ENCODE measurements around the gene FBXO28.

GRCh38 chr1:224180783-224181452, 67.0 kb downstream of the FBXO28 start:
- TF ChIP-seq, protein P1, sequence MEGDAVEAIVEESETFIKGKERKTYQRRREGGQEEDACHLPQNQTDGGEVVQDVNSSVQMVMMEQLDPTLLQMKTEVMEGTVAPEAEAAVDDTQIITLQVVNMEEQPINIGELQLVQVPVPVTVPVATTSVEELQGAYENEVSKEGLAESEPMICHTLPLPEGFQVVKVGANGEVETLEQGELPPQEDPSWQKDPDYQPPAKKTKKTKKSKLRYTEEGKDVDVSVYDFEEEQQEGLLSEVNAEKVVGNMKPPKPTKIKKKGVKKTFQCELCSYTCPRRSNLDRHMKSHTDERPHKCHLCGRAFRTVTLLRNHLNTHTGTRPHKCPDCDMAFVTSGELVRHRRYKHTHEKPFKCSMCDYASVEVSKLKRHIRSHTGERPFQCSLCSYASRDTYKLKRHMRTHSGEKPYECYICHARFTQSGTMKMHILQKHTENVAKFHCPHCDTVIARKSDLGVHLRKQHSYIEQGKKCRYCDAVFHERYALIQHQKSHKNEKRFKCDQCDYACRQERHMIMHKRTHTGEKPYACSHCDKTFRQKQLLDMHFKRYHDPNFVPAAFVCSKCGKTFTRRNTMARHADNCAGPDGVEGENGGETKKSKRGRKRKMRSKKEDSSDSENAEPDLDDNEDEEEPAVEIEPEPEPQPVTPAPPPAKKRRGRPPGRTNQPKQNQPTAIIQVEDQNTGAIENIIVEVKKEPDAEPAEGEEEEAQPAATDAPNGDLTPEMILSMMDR (IDR thresholded peaks at IDR 0.05), result no peak
- no peak for TF ChIP-seq POLR2A (IDR thresholded peaks at IDR 0.05)

Measured in breast epithelium (tissue), 3 donors.